Vagina (tissue), 2 donors: ENCODE measurements around the gene PLEKHA6. TPM values are rescaled to one million over a fixed set of nuclear protein-coding genes. Genes with fewer than 3 reads are reported as not detected.

ENCODE experiments used
- DNase-seq, 2 donors: peaks; one replicate each; pipeline ENCODE4 v3.0.0-alpha.2; 2017; ENCODE audit errors: extremely low spot score in 2 of 2
- H3K27ac ChIP-seq: fragments of 200-600 bp; sonication (generic); one replicate; pipeline ENCODE4 v1.5.1; 2019
- H3K27me3 ChIP-seq: fragments of 200-600 bp; sonication (generic); one replicate; pipeline ENCODE4 v1.5.1; 2019
- H3K36me3 ChIP-seq, 2 donors: fragments of 200-600 bp; sonication (generic); one replicate each; pipeline ENCODE4 v1.5.1; 2017 to 2019
- H3K4me1 ChIP-seq: fragments of 200-600 bp; sonication (generic); one replicate; pipeline ENCODE4 v1.5.1; 2019
- H3K4me3 ChIP-seq, 2 donors: fragments of 200-600 bp; sonication (generic); 1 replicate in 1 of 2; 2 replicates in 1 of 2; pipeline ENCODE4 v1.5.1; 2016 to 2019
- H3K9me3 ChIP-seq: fragments of 200-600 bp; sonication (generic); one replicate; pipeline ENCODE4 v1.5.1; 2019
- POLR2A ChIP-seq, 2 donors: fragments of 450-650 bp; IDR thresholded peaks; one replicate each; pipeline ENCODE4 v1.6.1; 2017; ENCODE audit warnings: antibody characterized with exemption in 2 of 2, mild to moderate bottlenecking in 2 of 2, moderate library complexity in 2 of 2
- POLR2AphosphoS5 ChIP-seq, 2 donors: sonication (generic); formaldehyde crosslinking; IDR thresholded peaks; one replicate each; pipeline ENCODE4 v1.9.0; 2017; ENCODE audit warnings: antibody characterized with exemption in 2 of 2, mild to moderate bottlenecking in 2 of 2, low read depth in 1 of 2; ENCODE audit not compliant: insufficient read depth in 1 of 2
- intact Hi-C: fragments of 100-400 bp; cut with DNase I; formaldehyde crosslinking; loops from one replicate; pipeline ENCODE4 v1.15.1; 2023
- total RNA-seq: library from RNA; depleted of rRNA; stranded (reverse); fragments of >200 nt; gene quantifications from one replicate; pipeline ENCODE4 v1.2.3, GENCODE V29; 2016
- TF ChIP-seq, protein P1 (sequence below), 3 experiments: fragments of 450-650 bp in 2 of 3; fragments of 200-600 bp in 1 of 3; sonication (generic) in 1 of 3; IDR thresholded peaks; one replicate each; pipeline ENCODE4 v1.5.1; 2017 to 2019; ENCODE audit warnings: antibody characterized with exemption in 3 of 3, mild to moderate bottlenecking in 2 of 3, moderate library complexity in 2 of 3

Gene PLEKHA6
- total RNA-seq, 1 donor from 2014 or later: 15.0 TPM

DNA sequence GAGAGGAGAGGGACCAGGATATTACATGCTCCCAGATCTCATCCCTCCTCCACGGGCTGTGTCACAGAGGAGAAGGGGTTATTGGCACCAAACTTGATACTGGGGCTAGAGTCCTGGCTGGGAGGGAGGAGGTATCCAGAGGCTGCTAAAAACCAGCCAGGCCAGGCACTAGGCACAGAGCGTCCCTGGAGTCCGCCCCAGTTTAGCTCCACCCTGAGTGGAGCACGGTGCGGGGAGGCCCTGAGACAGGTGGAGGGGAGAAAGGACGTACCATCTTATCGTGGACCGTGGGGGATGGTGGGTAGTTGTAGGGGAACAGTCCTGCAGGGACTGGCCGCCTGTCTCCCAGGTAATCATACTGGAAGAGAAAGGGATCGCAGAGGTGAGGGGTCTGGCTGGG lies 103.2 kb downstream of the PLEKHA6 start:
- Histone ChIP-seq H3K4me1 (no peaks in the 10 kb centered on the region), H3K27ac (peak overlapping the region; percentile 69), H3K36me3 (no peaks in the 10 kb centered on the region), H3K27me3 (no peaks in the 10 kb centered on the region), H3K9me3 (no peaks in the 10 kb centered on the region), H3K4me3 (no peak overlapping the region)
- no peak for DNase-seq
- intact Hi-C loops: no loop called here
- TF ChIP-seq POLR2A (IDR thresholded peaks at IDR 0.05) (no peak), POLR2AphosphoS5 (IDR thresholded peaks at IDR 0.05; ENCODE audit: insufficient read depth in 1 of 2, low read depth in 1 of 2) (no peak)
- TF ChIP-seq, protein P1, sequence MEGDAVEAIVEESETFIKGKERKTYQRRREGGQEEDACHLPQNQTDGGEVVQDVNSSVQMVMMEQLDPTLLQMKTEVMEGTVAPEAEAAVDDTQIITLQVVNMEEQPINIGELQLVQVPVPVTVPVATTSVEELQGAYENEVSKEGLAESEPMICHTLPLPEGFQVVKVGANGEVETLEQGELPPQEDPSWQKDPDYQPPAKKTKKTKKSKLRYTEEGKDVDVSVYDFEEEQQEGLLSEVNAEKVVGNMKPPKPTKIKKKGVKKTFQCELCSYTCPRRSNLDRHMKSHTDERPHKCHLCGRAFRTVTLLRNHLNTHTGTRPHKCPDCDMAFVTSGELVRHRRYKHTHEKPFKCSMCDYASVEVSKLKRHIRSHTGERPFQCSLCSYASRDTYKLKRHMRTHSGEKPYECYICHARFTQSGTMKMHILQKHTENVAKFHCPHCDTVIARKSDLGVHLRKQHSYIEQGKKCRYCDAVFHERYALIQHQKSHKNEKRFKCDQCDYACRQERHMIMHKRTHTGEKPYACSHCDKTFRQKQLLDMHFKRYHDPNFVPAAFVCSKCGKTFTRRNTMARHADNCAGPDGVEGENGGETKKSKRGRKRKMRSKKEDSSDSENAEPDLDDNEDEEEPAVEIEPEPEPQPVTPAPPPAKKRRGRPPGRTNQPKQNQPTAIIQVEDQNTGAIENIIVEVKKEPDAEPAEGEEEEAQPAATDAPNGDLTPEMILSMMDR (IDR thresholded peaks at IDR 0.05): no peak

GRCh38 chr1:204255966-204256365 lies 103.8 kb downstream of the PLEKHA6 start:
- Histone ChIP-seq H3K4me3 (no peak overlapping the region), H3K9me3 (no peaks in the 10 kb centered on the region), H3K27me3 (no peaks in the 10 kb centered on the region), H3K27ac (peak overlapping the region; percentile 69), H3K36me3 (no peaks in the 10 kb centered on the region), H3K4me1 (no peaks in the 10 kb centered on the region)
- TF ChIP-seq, protein P1 (IDR thresholded peaks at IDR 0.05): no peak
- TF ChIP-seq POLR2AphosphoS5 (IDR thresholded peaks at IDR 0.05; ENCODE audit: insufficient read depth in 1 of 2, low read depth in 1 of 2): no peak
- TF ChIP-seq POLR2A (IDR thresholded peaks at IDR 0.05): no peak
- intact Hi-C loops: no loop called here
- DNase-seq: no peak

DNA sequence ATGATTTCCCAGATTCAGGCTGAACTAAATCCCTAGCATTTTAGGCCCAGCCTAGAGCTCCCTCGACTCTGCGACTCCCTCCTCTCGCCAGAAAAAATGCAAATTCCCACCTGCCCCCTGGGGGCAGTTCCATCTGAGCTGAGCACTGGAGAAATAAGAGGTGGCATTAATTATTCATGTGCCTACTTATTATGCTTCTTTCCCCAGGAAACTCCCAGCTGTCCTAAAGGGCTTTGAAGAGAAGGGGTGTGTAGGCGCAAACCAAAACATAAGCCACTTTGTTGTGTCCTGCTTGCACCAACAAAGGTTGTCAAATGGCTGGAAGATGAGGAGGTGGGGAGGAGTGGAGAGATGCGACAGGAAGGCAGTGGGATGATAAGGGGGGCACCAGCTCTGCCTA lies 104.5 kb downstream of the PLEKHA6 start:
- peak overlapping the region; percentile 69 for H3K27ac ChIP-seq
- intact Hi-C loops: no loop called here
- H3K36me3 ChIP-seq: no peaks in the 10 kb centered on the region

GRCh38 chr1:204254031-204254661 lies 105.6 kb downstream of the PLEKHA6 start:
- no peaks in the 10 kb centered on the region for H3K4me1 ChIP-seq
- H3K27ac ChIP-seq: peak overlapping the region; percentile 69
- intact Hi-C loops: no loop called here
- no peak overlapping the region for H3K4me3 ChIP-seq
- no peaks in the 10 kb centered on the region for H3K36me3 ChIP-seq
- no peaks in the 10 kb centered on the region for H3K27me3 ChIP-seq
- TF ChIP-seq, protein P1 (IDR thresholded peaks at IDR 0.05): no peak
- TF ChIP-seq POLR2AphosphoS5 (IDR thresholded peaks at IDR 0.05; ENCODE audit: insufficient read depth in 1 of 2, low read depth in 1 of 2) (peak; percentile 20 to 74), POLR2A (IDR thresholded peaks at IDR 0.05) (no peak)
- H3K9me3 ChIP-seq: no peaks in the 10 kb centered on the region
- DNase-seq: peak in 1 of 2 donors; percentile 93

More for the DNA sequence above, 104.5 kb downstream of the PLEKHA6 start:
- no peak for TF ChIP-seq POLR2AphosphoS5 (IDR thresholded peaks at IDR 0.05; ENCODE audit: insufficient read depth in 1 of 2, low read depth in 1 of 2)
- TF ChIP-seq POLR2A (IDR thresholded peaks at IDR 0.05): no peak
- TF ChIP-seq, protein P1 (IDR thresholded peaks at IDR 0.05): no peak
- Histone ChIP-seq H3K4me1 (no peaks in the 10 kb centered on the region), H3K9me3 (no peaks in the 10 kb centered on the region), H3K27me3 (no peaks in the 10 kb centered on the region), H3K4me3 (no peak overlapping the region)
- no peak for DNase-seq

- DNase-seq: no peak
These were observed 107.6 kb downstream of the PLEKHA6 start for GRCh38 chr1:204251926-204252689.

More at GRCh38 chr1:204251926-204252689, 107.6 kb downstream of the PLEKHA6 start:
- no peak for TF ChIP-seq POLR2A (IDR thresholded peaks at IDR 0.05)
- no peak for TF ChIP-seq POLR2AphosphoS5 (IDR thresholded peaks at IDR 0.05; ENCODE audit: insufficient read depth in 1 of 2, low read depth in 1 of 2)
- TF ChIP-seq, protein P1 (IDR thresholded peaks at IDR 0.05): no peak
- Histone ChIP-seq H3K27ac (no peak overlapping the region), H3K36me3 (no peaks in the 10 kb centered on the region), H3K9me3 (no peaks in the 10 kb centered on the region), H3K4me1 (no peaks in the 10 kb centered on the region), H3K4me3 (no peak overlapping the region), H3K27me3 (no peaks in the 10 kb centered on the region)
- intact Hi-C loops: no loop called here
